ENCODE results near the gene CYP4F12. TPM values are rescaled to one million over a fixed set of nuclear protein-coding genes. Genes with fewer than 3 reads are reported as not detected.
"Not testable (repeated sequence)": the region's sequence is repeated elsewhere in the genome, so short reads cannot be mapped to it uniquely, and the experiment has no call there.

CYP4F12 gene
- total and polyA plus RNA-seq, 2 experiments from 2014 or later, result not detected

DNA sequence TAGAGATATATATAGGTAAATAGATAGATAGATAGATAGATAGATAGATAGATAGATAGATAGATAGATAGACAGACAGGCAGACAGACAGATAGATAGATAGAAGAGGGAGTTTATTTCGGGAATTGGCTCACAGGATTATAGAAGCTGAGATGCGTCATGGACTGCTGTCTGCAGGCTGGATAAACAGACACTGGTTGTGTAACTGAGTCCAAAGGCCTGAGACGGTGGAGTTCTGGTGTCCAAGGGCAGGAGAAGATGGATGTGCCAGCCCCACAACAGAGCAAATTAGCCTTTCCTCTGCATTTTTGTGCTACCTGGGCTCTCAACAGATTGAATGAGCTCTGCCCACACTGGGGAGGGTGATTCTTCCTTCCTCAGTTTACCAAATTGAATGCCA is 29.5 kb upstream of the CYP4F12 start:
- no peak for TF ChIP-seq CTCF (IDR thresholded peaks at IDR 0.05; ENCODE audit: low read depth, low read length)
- Histone ChIP-seq H3K36me3 (no peaks in the 10 kb centered on the region), H3K4me1 (ENCODE audit: low read depth) (no peaks in the 10 kb centered on the region), H3K9me3 (ENCODE audit: low read depth) (no peaks in the 10 kb centered on the region), H3K27me3 (no peaks in the 10 kb centered on the region), H3K4me3 (no peak overlapping the region), H3K27ac (no peak overlapping the region)
- no peak for DNase-seq (ENCODE audit: low read depth in 1 of 2, low spot score in 1 of 2)

DNA sequence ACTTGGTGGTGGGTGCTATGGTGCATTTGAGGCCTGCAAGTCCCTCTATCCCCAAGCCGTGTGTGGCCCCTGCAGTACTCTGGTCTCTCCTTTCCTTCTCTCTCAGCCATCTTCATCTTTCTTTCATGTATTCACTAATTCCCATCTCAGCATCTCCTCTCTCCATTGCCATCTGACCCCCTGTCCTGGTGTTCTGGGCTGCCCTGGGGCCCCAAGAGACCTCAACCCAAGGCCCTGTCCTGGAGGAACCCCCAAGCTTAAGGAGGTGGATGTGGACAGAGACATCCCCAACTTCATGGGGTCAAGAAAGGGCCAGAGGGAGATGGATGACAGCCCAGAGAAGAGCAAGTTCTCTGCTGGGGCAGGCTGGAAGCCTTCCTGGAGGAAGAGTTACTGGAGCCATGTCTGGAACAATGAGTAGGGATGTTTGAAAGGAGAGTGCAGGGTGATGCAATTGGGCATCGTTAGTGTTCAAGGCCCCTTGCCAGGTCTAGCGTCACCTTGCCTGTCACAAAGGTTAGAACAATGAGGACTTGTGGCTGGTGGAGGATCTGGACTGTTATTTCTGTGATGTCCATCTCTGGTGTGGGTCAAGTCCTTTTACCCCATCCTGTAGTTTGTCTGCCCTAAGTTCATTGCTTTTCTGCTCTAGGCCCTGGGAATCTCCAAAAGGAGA is 28.7 kb upstream of the CYP4F12 start:
- no peaks in the 10 kb centered on the region for H3K9me3 ChIP-seq (ENCODE audit: low read depth)
- H3K27me3 ChIP-seq, result no peaks in the 10 kb centered on the region
- no peak overlapping the region for H3K4me3 ChIP-seq
- no peak for DNase-seq (ENCODE audit: low read depth in 1 of 2, low spot score in 1 of 2)
- H3K27ac ChIP-seq, result no peak overlapping the region
- TF ChIP-seq CTCF (IDR thresholded peaks at IDR 0.05; ENCODE audit: low read depth, low read length), result no peak
- H3K36me3 ChIP-seq, result no peaks in the 10 kb centered on the region
- H3K4me1 ChIP-seq (ENCODE audit: low read depth), result no peaks in the 10 kb centered on the region

DNA sequence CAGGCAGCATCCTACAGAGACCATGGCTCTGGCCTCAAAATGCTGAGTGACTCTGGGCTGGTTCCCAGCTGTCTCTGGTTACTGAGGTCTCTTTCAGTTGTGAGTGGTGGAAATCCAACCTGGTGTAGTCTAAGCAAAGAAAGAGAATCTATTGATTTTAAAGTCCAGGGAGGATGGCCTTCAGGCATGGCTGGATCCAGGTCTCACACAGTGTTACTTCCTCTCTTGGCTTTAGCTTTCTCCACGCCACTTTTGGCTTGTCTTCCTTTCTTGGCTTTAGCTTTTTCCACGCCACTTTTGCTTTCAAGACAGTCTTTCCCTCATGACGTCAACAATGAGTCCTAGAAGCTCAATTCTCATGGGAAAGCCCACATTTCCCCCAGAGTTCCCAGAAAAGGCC is 28.1 kb upstream of the CYP4F12 start:
- H3K4me1 ChIP-seq (ENCODE audit: low read depth), result no peaks in the 10 kb centered on the region
- no peak overlapping the region for H3K4me3 ChIP-seq
- no peak for DNase-seq (ENCODE audit: low read depth in 1 of 2, low spot score in 1 of 2)
- TF ChIP-seq CTCF (IDR thresholded peaks at IDR 0.05; ENCODE audit: low read depth, low read length), result no peak
- H3K27ac ChIP-seq, result no peak overlapping the region
- H3K27me3 ChIP-seq, result no peaks in the 10 kb centered on the region
- no peaks in the 10 kb centered on the region for H3K36me3 ChIP-seq
- no peaks in the 10 kb centered on the region for H3K9me3 ChIP-seq (ENCODE audit: low read depth)

DNA sequence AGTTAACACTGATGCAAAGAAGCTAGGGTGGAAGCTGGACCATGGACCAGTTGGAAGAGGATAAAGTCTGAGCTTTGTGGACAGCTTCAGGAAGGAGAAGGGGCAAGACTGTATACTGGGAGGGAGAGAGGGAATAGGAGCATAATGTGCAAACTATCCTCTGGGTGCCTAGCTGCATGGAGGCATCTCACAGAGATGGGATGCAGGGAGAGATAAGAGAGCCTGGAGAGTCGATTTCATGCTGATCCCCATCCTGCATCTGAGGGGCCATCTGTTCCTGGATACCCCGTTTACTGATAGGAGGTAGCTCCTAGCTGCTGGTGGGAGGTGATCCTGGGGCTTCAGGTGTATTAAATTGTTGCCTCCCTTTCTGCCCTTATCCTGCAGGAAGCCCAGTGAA is 23.4 kb upstream of the CYP4F12 start:
- DNase-seq (ENCODE audit: low read depth in 1 of 2, low spot score in 1 of 2), result no peak
- no peaks in the 10 kb centered on the region for H3K9me3 ChIP-seq (ENCODE audit: low read depth)
- no peak overlapping the region for H3K27ac ChIP-seq
- H3K36me3 ChIP-seq, result no peaks in the 10 kb centered on the region
- no peaks in the 10 kb centered on the region for H3K27me3 ChIP-seq
- no peaks in the 10 kb centered on the region for H3K4me1 ChIP-seq (ENCODE audit: low read depth)
- TF ChIP-seq CTCF (IDR thresholded peaks at IDR 0.05; ENCODE audit: low read depth, low read length), result no peak
- no peak overlapping the region for H3K4me3 ChIP-seq

DNA sequence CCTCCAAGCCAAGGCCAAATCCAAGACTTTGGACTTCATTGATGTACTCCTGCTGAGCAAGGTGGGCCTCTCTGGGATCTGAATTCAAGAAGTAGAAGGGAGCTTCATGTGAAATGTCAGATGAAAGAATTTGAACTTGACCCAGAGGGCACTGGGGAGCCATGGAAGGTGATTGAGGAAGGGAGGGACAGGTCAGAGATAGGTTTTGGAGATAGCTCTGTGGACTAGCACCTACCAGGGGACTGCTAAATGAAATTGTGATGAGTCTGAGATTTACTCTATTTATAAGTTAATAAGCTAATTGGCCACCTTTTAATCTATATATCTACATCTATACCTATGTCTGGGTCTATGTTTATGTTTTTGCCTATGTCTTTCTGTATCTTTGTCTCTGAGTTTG is 22.8 kb upstream of the CYP4F12 start:
- H3K4me1 ChIP-seq (ENCODE audit: low read depth); H3K9me3 ChIP-seq (ENCODE audit: low read depth); H3K27ac ChIP-seq; H3K4me3 ChIP-seq; H3K27me3 ChIP-seq; H3K36me3 ChIP-seq; DNase-seq (ENCODE audit: low read depth in 1 of 2, low spot score in 1 of 2): not testable (repeated sequence)

DNA sequence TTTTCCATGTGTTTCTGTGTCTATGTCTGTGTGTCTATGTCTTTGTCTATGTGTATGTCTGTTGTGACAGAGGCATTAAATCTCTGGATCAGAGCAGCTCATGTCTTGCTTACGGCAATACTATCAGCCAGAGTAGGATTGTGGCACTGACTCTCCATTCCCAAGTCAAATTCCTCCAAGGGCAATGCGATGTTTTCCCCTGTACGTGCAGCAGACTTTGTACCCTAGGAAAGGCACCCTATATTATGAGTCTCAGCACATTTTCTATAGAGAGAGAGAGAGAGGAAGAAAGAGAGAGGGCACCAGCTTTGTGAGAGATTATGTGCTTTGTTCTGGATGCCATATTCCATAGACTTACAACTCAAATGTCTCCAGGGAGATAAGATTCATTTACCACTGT is 21.1 kb upstream of the CYP4F12 start:
- Histone ChIP-seq H3K36me3 (no peaks in the 10 kb centered on the region), H3K4me1 (ENCODE audit: low read depth) (no peaks in the 10 kb centered on the region), H3K27ac (no peak overlapping the region), H3K27me3 (no peaks in the 10 kb centered on the region), H3K4me3 (no peak overlapping the region), H3K9me3 (ENCODE audit: low read depth) (no peaks in the 10 kb centered on the region)
- DNase-seq (ENCODE audit: low read depth in 1 of 2, low spot score in 1 of 2), result no peak
- TF ChIP-seq CTCF (IDR thresholded peaks at IDR 0.05; ENCODE audit: low read depth, low read length), result no peak

Data from cardiac muscle cell (in vitro differentiated cells and primary cell).